Kidney (tissue), 14 donors: ENCODE results near the gene UBR3. TPM values are rescaled to one million over a fixed set of nuclear protein-coding genes. Genes with fewer than 3 reads are reported as not detected.
A peak's percentile ranks its signal among the peaks of the same experiment; 100 is the strongest.

Experiments
- DNase-seq, 5 donors: peaks; one replicate each; pipeline ENCODE4 v3.0.0-alpha.2; 2013 to 2020
- FAIRE-seq: peaks from 2 replicates; lab custom pipeline; 2012; peaks lifted over from hg19 to GRCh38; lab: Jason Lieb, UNC
- H3K27ac ChIP-seq, 2 donors: one replicate each; pipeline ENCODE4 v1.7.0; 2013; ENCODE audit warnings: low read depth in 2 of 2, low read length in 2 of 2, inconsistent platforms in 1 of 2
- H3K27me3 ChIP-seq: one replicate; pipeline ENCODE4 v1.7.1; 2013; ENCODE audit warnings: low read length, inconsistent platforms; ENCODE audit not compliant: control insufficient read depth, insufficient read depth
- H3K36me3 ChIP-seq, 3 donors: one replicate each; pipeline versions ENCODE4 v1.7.0 to v1.7.1; 2013; ENCODE audit warnings: low read length in 3 of 3, control low read depth in 1 of 3, inconsistent platforms in 1 of 3; ENCODE audit not compliant: insufficient read depth in 3 of 3, control insufficient read depth in 2 of 3
- H3K4me1 ChIP-seq, 3 donors: one replicate each; pipeline versions ENCODE4 v1.7.0 to v1.7.1; 2013; ENCODE audit warnings: low read length in 3 of 3, inconsistent platforms in 1 of 3, low read depth in 1 of 3; ENCODE audit not compliant: control insufficient read depth in 2 of 3, insufficient read depth in 2 of 3
- H3K4me3 ChIP-seq, 3 donors: one replicate each; pipeline versions ENCODE4 v1.7.0 to v1.8.1; 2013; ENCODE audit warnings: low read length in 3 of 3, control low read depth in 1 of 3, inconsistent platforms in 1 of 3
- H3K9ac ChIP-seq, 3 donors: one replicate each; pipeline versions ENCODE4 v1.7.0 to v1.7.1; 2013; ENCODE audit warnings: low read length in 3 of 3, control low read depth in 1 of 3, inconsistent platforms in 1 of 3
- H3K9me3 ChIP-seq, 3 donors: one replicate each; pipeline versions ENCODE4 v1.7.0 to v1.7.1; 2013; ENCODE audit warnings: low read length in 3 of 3, control low read depth in 1 of 3, inconsistent platforms in 1 of 3; ENCODE audit not compliant: control insufficient read depth in 2 of 3, insufficient read depth in 1 of 3
- intact Hi-C: fragments of 100-400 bp; cut with DNase I; formaldehyde crosslinking; loops from one replicate; pipeline ENCODE4 v1.11.1; 2022
- polyA plus RNA-seq: library from polyadenylated mRNA; stranded (reverse); fragments of 350-450 nt; fragmentation: Illumina TruSeq; extraction: RNeasy Lipid Tissue Mini Kit (QIAGEN cat#74804); gene quantifications from one replicate; pipeline ENCODE4 v1.2.3, GENCODE V29; 2014; ENCODE audit warnings: low read depth, low replicate concordance; ENCODE audit not compliant: insufficient read depth
- total RNA-seq: library from RNA; stranded (reverse); fragmentation: NEBNext Ultra II Directional; extraction: Animal tissue kit (Norgen Biotek cat#: 25700); gene quantifications from one replicate; pipeline ENCODE4 v1.2.1, GENCODE V29; 2021
- TF ChIP-seq, protein P1 (sequence below): IDR thresholded peaks from 3 replicates; pipeline ENCODE4 v1.5.1; 2012; ENCODE audit warnings: mild to moderate bottlenecking, moderate library complexity, borderline replicate concordance; ENCODE audit not compliant: insufficient read depth; ENCODE audit errors: extremely low read depth
- donor health status: control.
- donor health status: control.
- donor health status: control.
- donor health status: control.
- donor health status: control.
- donor health status: DM: yes; HTN: yes; CAD: no.
- donor health status: Normal renal cell carcinoma (clear cell type).

UBR3 gene
- total and polyA plus RNA-seq, 2 donors from 2014 or later: 10.2 to 41.0 TPM

DNA sequence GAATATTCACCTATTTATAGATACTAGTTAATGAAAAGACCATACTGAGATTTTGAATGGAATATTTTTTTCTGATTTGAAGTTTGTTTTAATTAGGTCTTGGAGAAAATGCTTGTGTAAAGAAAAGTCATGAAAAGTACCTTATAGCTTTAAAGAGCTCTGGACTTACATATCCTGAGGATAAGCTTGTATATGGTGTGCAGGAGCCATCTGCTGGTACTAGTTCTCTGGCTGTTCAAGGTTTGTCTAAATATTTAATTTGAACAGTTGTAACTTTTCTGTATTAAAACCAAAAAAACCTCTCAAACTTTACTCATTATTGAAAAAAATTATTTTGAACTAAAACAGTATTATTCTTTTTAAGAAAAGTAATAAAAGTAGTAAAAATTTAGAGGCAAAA, 50.1 kb downstream of the UBR3 start:
- FAIRE-seq: peak; percentile 94
- TF ChIP-seq, protein P1, sequence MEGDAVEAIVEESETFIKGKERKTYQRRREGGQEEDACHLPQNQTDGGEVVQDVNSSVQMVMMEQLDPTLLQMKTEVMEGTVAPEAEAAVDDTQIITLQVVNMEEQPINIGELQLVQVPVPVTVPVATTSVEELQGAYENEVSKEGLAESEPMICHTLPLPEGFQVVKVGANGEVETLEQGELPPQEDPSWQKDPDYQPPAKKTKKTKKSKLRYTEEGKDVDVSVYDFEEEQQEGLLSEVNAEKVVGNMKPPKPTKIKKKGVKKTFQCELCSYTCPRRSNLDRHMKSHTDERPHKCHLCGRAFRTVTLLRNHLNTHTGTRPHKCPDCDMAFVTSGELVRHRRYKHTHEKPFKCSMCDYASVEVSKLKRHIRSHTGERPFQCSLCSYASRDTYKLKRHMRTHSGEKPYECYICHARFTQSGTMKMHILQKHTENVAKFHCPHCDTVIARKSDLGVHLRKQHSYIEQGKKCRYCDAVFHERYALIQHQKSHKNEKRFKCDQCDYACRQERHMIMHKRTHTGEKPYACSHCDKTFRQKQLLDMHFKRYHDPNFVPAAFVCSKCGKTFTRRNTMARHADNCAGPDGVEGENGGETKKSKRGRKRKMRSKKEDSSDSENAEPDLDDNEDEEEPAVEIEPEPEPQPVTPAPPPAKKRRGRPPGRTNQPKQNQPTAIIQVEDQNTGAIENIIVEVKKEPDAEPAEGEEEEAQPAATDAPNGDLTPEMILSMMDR: peak; percentile 12

GRCh38 chr2:169887120-169887519, 59.9 kb downstream of the UBR3 start:
- TF ChIP-seq, protein P1: no peak
- no peaks in the 10 kb centered on the region for H3K36me3 ChIP-seq

More for the DNA sequence above, 50.1 kb downstream of the UBR3 start:
- no peaks in the 10 kb centered on the region for H3K27me3 ChIP-seq
- no peaks in the 10 kb centered on the region for H3K4me1 ChIP-seq
- no peak overlapping the region for H3K4me3 ChIP-seq
- intact Hi-C loops: no loop called here
- no peaks in the 10 kb centered on the region for H3K9me3 ChIP-seq
- no peak overlapping the region for H3K9ac ChIP-seq
- peak in 2 of 5 donors; percentile 6 to 19 for DNase-seq
- no peaks in the 10 kb centered on the region for H3K36me3 ChIP-seq
- no peak overlapping the region for H3K27ac ChIP-seq

DNA sequence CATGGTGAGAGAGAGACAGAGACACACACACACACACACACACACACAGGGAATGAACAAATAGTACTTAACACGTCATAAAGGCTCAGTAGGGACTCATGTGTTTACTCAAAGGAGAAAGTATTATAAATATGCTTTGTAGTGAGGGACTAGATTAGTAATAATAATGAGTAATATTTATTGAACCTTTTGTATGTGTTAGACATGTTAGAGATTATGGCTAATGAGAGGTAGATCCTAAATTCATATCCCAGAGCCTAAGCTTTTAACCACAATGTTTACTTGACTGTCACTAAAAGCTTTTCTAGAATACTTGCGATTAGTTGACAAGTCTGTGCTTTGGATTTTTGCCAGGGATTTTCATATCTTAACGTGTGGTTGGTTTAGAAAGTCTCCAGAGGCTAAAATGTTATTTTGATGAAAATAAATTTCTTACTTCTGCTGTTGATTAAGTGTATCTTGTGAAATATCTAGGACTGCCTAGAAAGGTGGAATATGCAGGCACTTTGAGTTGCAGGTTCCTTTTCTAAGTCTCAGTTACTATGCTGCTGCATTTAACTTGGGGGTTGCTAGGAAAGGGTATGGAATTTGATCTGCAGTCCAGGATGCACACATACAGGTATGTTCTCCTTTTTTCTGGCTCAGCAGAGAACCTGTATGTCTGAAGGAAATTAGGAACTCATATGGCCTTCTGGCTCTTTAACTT, 64.5 kb downstream of the UBR3 start:
- H3K4me3 ChIP-seq: no peak overlapping the region
- H3K27me3 ChIP-seq: no peaks in the 10 kb centered on the region
- no peak for DNase-seq
- H3K9ac ChIP-seq: no peak overlapping the region
- H3K4me1 ChIP-seq: no peaks in the 10 kb centered on the region
- intact Hi-C loops: no loop called here
- H3K9me3 ChIP-seq: no peaks in the 10 kb centered on the region
- H3K36me3 ChIP-seq: peaks cover 0 to 4% (median 3%) of the 10 kb centered on the region in 3 donors
- FAIRE-seq: no peak
- TF ChIP-seq, protein P1: no peak
- no peak overlapping the region for H3K27ac ChIP-seq

More at GRCh38 chr2:169887120-169887519, 59.9 kb downstream of the UBR3 start:
- H3K9me3 ChIP-seq: no peaks in the 10 kb centered on the region
- no peaks in the 10 kb centered on the region for H3K4me1 ChIP-seq
- no peak for FAIRE-seq
- intact Hi-C loops: no loop called here
- H3K27me3 ChIP-seq: no peaks in the 10 kb centered on the region
- no peak overlapping the region for H3K9ac ChIP-seq
- no peak overlapping the region for H3K4me3 ChIP-seq
- H3K27ac ChIP-seq: no peak overlapping the region
- DNase-seq: no peak

- intact Hi-C loops: no loop called here
- no peak for FAIRE-seq
- no peaks in the 10 kb centered on the region for H3K4me1 ChIP-seq
- TF ChIP-seq, protein P1: no peak
- peaks cover 0 to 4% (median 3%) of the 10 kb centered on the region in 3 donors for H3K36me3 ChIP-seq
- H3K27me3 ChIP-seq: no peaks in the 10 kb centered on the region
- H3K9ac ChIP-seq: no peak overlapping the region
- no peak overlapping the region for H3K4me3 ChIP-seq
- no peak overlapping the region for H3K27ac ChIP-seq
- H3K9me3 ChIP-seq: no peaks in the 10 kb centered on the region
- no peak for DNase-seq
Measured at GRCh38 chr2:169892951-169893350, 65.7 kb downstream of the UBR3 start.
